ENCODE data around the gene EAF1.

Gene EAF1

DNA sequence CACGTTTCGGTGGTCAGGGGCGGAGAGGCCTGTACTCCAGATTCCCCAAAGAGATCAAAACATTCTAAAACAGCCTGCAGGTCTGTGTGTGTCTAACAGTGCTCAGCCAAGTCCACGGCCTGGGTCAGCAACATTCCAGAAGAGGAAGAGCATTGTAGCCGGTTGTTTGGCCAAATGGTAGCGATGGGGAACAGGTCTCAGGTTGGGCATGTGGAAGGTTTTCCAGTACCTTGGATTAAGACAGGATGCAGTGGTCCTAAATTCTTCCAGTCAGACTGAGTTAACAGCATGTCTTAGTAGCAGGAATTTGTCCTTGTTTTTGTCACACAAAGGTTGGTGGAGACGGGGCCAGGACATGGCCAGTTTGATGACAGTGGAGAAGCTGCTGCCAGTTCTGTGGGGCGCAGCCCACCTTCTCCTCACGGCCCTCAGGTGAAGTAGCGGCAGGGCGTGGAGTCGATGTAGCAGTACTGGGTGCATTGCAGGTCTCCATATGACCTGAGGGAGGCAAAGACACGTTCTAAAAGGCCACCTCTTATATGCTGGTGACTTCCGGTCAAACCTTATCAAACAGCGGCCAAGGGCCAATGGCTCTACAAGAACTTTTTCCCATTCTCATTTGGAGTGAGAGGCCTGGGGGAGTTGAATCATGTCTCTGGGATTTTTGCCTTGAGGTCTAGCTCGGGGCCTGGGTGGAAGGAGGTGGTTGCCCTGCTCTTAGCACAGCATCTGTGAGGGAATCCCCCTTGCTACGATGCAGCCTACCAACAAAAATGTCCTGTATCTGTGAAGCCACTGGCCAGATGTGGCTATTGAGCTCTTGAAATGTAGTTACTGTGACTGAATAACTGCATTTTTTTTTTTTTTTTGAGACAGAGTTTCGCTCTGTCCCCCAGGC lies 24.1 kb downstream of the EAF1 start:
- Histone ChIP-seq H3K4me1 (ENCODE audit: insufficient read depth, low read length, poor library complexity, severe bottlenecking) (no peaks in the 10 kb centered on the region), H3K4me2 (ENCODE audit: low read depth, low read length, poor library complexity, severe bottlenecking) (no peak overlapping the region)

GRCh38 chr3:15452156-15452555 lies 24.8 kb downstream of the EAF1 start:
- Histone ChIP-seq H3K4me3 (ENCODE audit: low read length, poor library complexity, severe bottlenecking) (no peak overlapping the region), H4K20me1 (ENCODE audit: insufficient read depth, low read length, poor library complexity, severe bottlenecking) (no peaks in the 10 kb centered on the region), H3F3A (ENCODE audit: low read depth) (no peaks in the 10 kb centered on the region), H3K9me3 (ENCODE audit: insufficient read depth, low read depth, low read length) (no peaks in the 10 kb centered on the region), H3K9me2 (replicated peaks; ENCODE audit: low read depth, low read length) (no peaks in the 10 kb centered on the region), H3K27me3 (ENCODE audit: insufficient read depth, low read length, poor library complexity, severe bottlenecking) (no peaks in the 10 kb centered on the region), H3K4me1 (ENCODE audit: insufficient read depth, low read length, poor library complexity, severe bottlenecking) (no peaks in the 10 kb centered on the region), H3K36me3 (ENCODE audit: insufficient read depth, low read length) (no peaks in the 10 kb centered on the region), H3K4me2 (ENCODE audit: low read depth, low read length, poor library complexity, severe bottlenecking) (no peak overlapping the region), H2AFZ (ENCODE audit: low read length) (no peak overlapping the region), H3K9ac (ENCODE audit: low read depth, low read length, poor library complexity, severe bottlenecking) (no peak overlapping the region), H3K79me2 (ENCODE audit: insufficient read depth, low read length) (no peaks in the 10 kb centered on the region)
- TF ChIP-seq, protein P1, sequence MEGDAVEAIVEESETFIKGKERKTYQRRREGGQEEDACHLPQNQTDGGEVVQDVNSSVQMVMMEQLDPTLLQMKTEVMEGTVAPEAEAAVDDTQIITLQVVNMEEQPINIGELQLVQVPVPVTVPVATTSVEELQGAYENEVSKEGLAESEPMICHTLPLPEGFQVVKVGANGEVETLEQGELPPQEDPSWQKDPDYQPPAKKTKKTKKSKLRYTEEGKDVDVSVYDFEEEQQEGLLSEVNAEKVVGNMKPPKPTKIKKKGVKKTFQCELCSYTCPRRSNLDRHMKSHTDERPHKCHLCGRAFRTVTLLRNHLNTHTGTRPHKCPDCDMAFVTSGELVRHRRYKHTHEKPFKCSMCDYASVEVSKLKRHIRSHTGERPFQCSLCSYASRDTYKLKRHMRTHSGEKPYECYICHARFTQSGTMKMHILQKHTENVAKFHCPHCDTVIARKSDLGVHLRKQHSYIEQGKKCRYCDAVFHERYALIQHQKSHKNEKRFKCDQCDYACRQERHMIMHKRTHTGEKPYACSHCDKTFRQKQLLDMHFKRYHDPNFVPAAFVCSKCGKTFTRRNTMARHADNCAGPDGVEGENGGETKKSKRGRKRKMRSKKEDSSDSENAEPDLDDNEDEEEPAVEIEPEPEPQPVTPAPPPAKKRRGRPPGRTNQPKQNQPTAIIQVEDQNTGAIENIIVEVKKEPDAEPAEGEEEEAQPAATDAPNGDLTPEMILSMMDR (conservative IDR thresholded peaks at IDR 0.05; ENCODE audit: low read length): no peak
- no peak for TF ChIP-seq EZH2phosphoT487 (IDR thresholded peaks at IDR 0.05; ENCODE audit: borderline replicate concordance)

More for the DNA sequence above, 24.1 kb downstream of the EAF1 start:
- Histone ChIP-seq H3K4me3 (ENCODE audit: low read length, poor library complexity, severe bottlenecking) (no peak overlapping the region), H3K79me2 (ENCODE audit: insufficient read depth, low read length) (no peaks in the 10 kb centered on the region), H2AFZ (ENCODE audit: low read length) (no peak overlapping the region), H4K20me1 (ENCODE audit: insufficient read depth, low read length, poor library complexity, severe bottlenecking) (no peaks in the 10 kb centered on the region), H3K36me3 (ENCODE audit: insufficient read depth, low read length) (no peaks in the 10 kb centered on the region), H3K27me3 (ENCODE audit: insufficient read depth, low read length, poor library complexity, severe bottlenecking) (no peaks in the 10 kb centered on the region), H3K9me2 (replicated peaks; ENCODE audit: low read depth, low read length) (no peaks in the 10 kb centered on the region), H3K9me3 (ENCODE audit: insufficient read depth, low read depth, low read length) (no peaks in the 10 kb centered on the region), H3F3A (ENCODE audit: low read depth) (no peaks in the 10 kb centered on the region), H3K9ac (ENCODE audit: low read depth, low read length, poor library complexity, severe bottlenecking) (no peak overlapping the region)
- TF ChIP-seq, protein P1 (conservative IDR thresholded peaks at IDR 0.05; ENCODE audit: low read length): no peak
- TF ChIP-seq EZH2phosphoT487 (IDR thresholded peaks at IDR 0.05; ENCODE audit: borderline replicate concordance): no peak

GRCh38 chr3:15452961-15453360 lies 25.6 kb downstream of the EAF1 start:
- TF ChIP-seq EZH2phosphoT487 (IDR thresholded peaks at IDR 0.05; ENCODE audit: borderline replicate concordance): no peak
- TF ChIP-seq, protein P1 (conservative IDR thresholded peaks at IDR 0.05; ENCODE audit: low read length): no peak
- Histone ChIP-seq H3K4me2 (ENCODE audit: low read depth, low read length, poor library complexity, severe bottlenecking) (no peak overlapping the region), H3K4me1 (ENCODE audit: insufficient read depth, low read length, poor library complexity, severe bottlenecking) (no peaks in the 10 kb centered on the region), H2AFZ (ENCODE audit: low read length) (no peak overlapping the region), H3K79me2 (ENCODE audit: insufficient read depth, low read length) (no peaks in the 10 kb centered on the region), H3K9me2 (replicated peaks; ENCODE audit: low read depth, low read length) (no peaks in the 10 kb centered on the region), H3F3A (ENCODE audit: low read depth) (no peaks in the 10 kb centered on the region), H3K36me3 (ENCODE audit: insufficient read depth, low read length) (no peaks in the 10 kb centered on the region), H3K9ac (ENCODE audit: low read depth, low read length, poor library complexity, severe bottlenecking) (no peak overlapping the region), H3K4me3 (ENCODE audit: low read length, poor library complexity, severe bottlenecking) (no peak overlapping the region), H3K27me3 (ENCODE audit: insufficient read depth, low read length, poor library complexity, severe bottlenecking) (no peaks in the 10 kb centered on the region), H4K20me1 (ENCODE audit: insufficient read depth, low read length, poor library complexity, severe bottlenecking) (no peaks in the 10 kb centered on the region), H3K9me3 (ENCODE audit: insufficient read depth, low read depth, low read length) (no peaks in the 10 kb centered on the region)
